Gastrocnemius medialis (tissue), 4 donors: ENCODE data around the gene PAQR7.

Source experiments
- CTCF ChIP-seq, 5 experiments: fragments of 450-650 bp in 3 of 5; fragments of 200-600 bp in 2 of 5; sonication (generic) in 2 of 5; IDR thresholded peaks in 4 of 5; conservative IDR thresholded peaks in 1 of 5; 1 replicate in 4 of 5; 2 replicates in 1 of 5; pipeline ENCODE4 v1.5.1; 2016 to 2019; ENCODE audit warnings: antibody characterized with exemption in 5 of 5, mild to moderate bottlenecking in 3 of 5, moderate library complexity in 3 of 5
- POLR2A ChIP-seq, 2 donors: fragments of 450-650 bp; IDR thresholded peaks; one replicate each; pipeline ENCODE4 v1.6.1; 2017; ENCODE audit warnings: antibody characterized with exemption in 2 of 2, mild to moderate bottlenecking in 2 of 2, moderate library complexity in 2 of 2

- TF ChIP-seq CTCF (IDR thresholded peaks at IDR 0.05 in 4 of 5, conservative IDR thresholded peaks at IDR 0.05 in 1 of 5) = no peak
- no peak for TF ChIP-seq POLR2A (IDR thresholded peaks at IDR 0.05)
Measured at GRCh38 chr1:25914074-25914995, 38.8 kb upstream of the PAQR7 start.
